ENCODE results near the gene BRAP. TPM values are rescaled to one million over a fixed set of nuclear protein-coding genes. Genes with fewer than 3 reads are reported as not detected.

BRAP gene
- total RNA-seq, 6 donors from 2014 or later = 11.0 to 17.8 (median 15.5) TPM

DNA sequence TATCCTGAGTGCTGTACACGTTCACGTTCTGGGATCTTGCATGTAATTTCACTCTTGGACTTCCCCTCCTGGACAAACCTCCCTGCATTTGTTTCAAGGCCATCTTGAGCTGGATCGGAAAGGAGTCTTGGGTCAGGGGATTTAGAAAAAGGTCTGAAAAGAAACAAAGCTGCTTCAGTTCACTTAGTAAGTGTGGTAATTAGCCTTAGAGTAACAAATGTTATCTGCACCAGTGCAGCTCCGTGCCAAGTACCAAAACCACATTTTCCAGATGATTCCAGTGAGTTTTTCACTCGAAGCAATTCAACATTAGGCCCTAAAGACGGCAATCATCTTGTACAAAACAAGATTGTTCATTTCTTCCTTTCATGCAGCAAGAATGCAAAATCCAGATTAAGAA, 47.2 kb downstream of the BRAP start:
- H3K9me3 ChIP-seq = no peaks in the 10 kb centered on the region
- ATAC-seq (ENCODE audit: low FRiP score in 2 of 2) (no peak), DNase-seq (no peak)
- peaks cover 4 to 16% (median 11%) of the 10 kb centered on the region in 4 donors for H3K4me1 ChIP-seq
- no peak overlapping the region for H3K27ac ChIP-seq
- H3K27me3 ChIP-seq = no peaks in the 10 kb centered on the region
- 83 to 86% methylated on average over 6 of the region's 6 CpGs for WGBS, 2 donors
- no peak overlapping the region for H3K4me3 ChIP-seq
- TF ChIP-seq POLR2A (IDR thresholded peaks at IDR 0.05) (no peak), POLR2AphosphoS5 (IDR thresholded peaks at IDR 0.05) (no peak), EP300 (IDR thresholded peaks at IDR 0.05) (no peak)
- TF ChIP-seq, protein P1, sequence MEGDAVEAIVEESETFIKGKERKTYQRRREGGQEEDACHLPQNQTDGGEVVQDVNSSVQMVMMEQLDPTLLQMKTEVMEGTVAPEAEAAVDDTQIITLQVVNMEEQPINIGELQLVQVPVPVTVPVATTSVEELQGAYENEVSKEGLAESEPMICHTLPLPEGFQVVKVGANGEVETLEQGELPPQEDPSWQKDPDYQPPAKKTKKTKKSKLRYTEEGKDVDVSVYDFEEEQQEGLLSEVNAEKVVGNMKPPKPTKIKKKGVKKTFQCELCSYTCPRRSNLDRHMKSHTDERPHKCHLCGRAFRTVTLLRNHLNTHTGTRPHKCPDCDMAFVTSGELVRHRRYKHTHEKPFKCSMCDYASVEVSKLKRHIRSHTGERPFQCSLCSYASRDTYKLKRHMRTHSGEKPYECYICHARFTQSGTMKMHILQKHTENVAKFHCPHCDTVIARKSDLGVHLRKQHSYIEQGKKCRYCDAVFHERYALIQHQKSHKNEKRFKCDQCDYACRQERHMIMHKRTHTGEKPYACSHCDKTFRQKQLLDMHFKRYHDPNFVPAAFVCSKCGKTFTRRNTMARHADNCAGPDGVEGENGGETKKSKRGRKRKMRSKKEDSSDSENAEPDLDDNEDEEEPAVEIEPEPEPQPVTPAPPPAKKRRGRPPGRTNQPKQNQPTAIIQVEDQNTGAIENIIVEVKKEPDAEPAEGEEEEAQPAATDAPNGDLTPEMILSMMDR (IDR thresholded peaks at IDR 0.05) = no peak
- peaks cover 2 to 18% (median 6%) of the 10 kb centered on the region in 4 donors for H3K36me3 ChIP-seq

DNA sequence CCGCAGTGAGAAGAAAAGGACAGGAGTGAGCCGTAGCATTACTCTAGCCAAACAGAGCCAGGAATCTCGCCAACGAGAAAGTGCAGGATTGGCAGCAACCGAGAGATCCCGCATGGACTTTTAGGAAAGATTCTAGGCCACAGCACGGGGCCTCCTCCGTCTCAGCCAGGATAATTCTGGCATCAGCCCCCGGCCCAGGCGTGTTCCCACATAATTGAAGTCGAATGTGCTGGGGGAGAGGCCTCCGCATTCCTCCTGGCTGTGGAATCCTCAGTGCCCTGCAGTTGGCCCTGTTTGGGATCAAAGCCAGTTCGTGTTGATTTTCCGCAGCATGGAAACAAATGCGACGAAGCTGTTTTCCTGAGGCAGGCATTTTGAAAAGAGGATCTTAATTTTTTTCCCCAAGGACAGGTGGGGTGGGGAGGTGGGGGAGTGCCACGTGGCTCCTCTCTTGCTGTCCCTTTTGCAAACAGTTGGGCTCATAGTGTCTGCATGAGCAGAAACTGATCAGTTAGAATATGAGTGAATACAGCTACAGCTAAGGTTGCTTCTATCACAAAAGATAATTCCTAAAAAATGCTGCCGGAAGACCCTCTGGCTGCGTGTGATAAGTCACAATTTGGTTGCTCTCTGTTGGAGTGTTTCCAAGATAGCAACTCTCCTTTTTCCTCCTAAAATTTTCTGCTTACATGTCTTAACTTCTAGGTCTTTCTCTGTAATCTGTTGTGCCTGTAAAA, 49.4 kb downstream of the BRAP start:
- Histone ChIP-seq H3K4me1 (peaks cover 0 to 15% (median 9%) of the 10 kb centered on the region in 4 donors), H3K27ac (peak overlapping the region; percentile 39 to 66 (median 49)), H3K9me3 (no peaks in the 10 kb centered on the region), H3K4me3 (no peak overlapping the region), H3K27me3 (no peaks in the 10 kb centered on the region), H3K36me3 (no peaks in the 10 kb centered on the region)
- DNase-seq = peak in 1 of 2 donors; percentile 31
- TF ChIP-seq, protein P1 (IDR thresholded peaks at IDR 0.05) = no peak
- TF ChIP-seq POLR2A (IDR thresholded peaks at IDR 0.05) (no peak), EP300 (IDR thresholded peaks at IDR 0.05) (no peak), POLR2AphosphoS5 (IDR thresholded peaks at IDR 0.05) (no peak)
- 42 to 48% methylated on average over 18 to 19 of the region's 19 CpGs for WGBS, 2 donors
- ATAC-seq (ENCODE audit: low FRiP score in 2 of 2) = peak; percentile 67 to 84

- ATAC-seq (ENCODE audit: low FRiP score in 2 of 2) = peak in 1 of 2 donors; percentile 30
Measured at GRCh38 chr12:111635524-111635923, 50.2 kb downstream of the BRAP start.

DNA sequence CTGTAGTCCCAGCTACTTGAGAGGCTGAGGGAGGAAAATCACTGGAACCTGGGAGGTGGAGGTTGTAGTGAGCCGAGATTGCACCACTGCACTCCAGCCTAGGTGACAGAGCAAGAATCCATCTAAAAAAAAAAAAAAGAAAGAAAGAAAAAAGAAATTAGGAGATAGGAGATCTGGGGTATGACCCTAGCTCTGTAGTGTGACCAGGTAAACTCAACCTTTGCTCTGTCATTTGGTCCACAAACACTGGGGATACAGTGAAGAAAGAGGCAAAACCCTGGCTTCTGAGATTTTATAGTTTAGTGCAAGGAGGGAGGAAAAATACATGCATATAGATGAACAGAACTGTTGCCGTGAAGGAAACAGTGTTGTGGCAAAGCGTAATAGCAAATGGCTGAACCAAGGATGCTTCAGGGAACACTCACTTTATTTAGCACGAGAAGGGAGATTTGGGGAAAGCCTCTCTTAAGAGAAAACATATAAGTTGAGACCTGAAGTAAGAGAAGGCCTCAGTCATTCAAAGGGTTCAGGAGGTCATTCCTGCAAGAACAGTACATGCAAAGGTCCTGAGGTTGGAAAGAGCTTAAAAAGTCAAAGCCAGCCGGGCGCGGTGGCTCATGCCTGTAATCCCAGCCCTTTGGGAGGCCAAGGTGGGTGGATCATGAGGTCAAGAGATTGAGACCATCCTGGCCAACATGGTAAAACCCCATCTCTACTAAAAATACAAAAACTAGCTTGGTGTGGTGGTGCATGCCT, 57.1 kb downstream of the BRAP start:
- no peak for DNase-seq
- 86 to 97% methylated on average over 7 of the region's 7 CpGs for WGBS, 2 donors
- Histone ChIP-seq H3K9me3 (no peaks in the 10 kb centered on the region), H3K4me3 (no peak overlapping the region), H3K4me1 (no peaks in the 10 kb centered on the region), H3K27me3 (no peaks in the 10 kb centered on the region), H3K27ac (no peak overlapping the region), H3K36me3 (no peaks in the 10 kb centered on the region)
- no peak for TF ChIP-seq EP300 (IDR thresholded peaks at IDR 0.05)
- ATAC-seq (ENCODE audit: low FRiP score in 2 of 2) = no peak

More at GRCh38 chr12:111635524-111635923, 50.2 kb downstream of the BRAP start:
- H3K27ac ChIP-seq = peak overlapping the region in 3 of 4 donors; percentile 39 to 66 (median 56)
- H3K4me1 ChIP-seq = peaks cover 0 to 15% (median 9%) of the 10 kb centered on the region in 4 donors
- DNase-seq = no peak
- WGBS, 2 donors = 77 to 84% methylated on average over 8 of the region's 8 CpGs
- no peak overlapping the region for H3K4me3 ChIP-seq
- H3K9me3 ChIP-seq = no peaks in the 10 kb centered on the region
- TF ChIP-seq POLR2AphosphoS5 (IDR thresholded peaks at IDR 0.05) (no peak), POLR2A (IDR thresholded peaks at IDR 0.05) (no peak), EP300 (IDR thresholded peaks at IDR 0.05) (no peak)
- TF ChIP-seq, protein P1 (IDR thresholded peaks at IDR 0.05) = no peak
- no peaks in the 10 kb centered on the region for H3K36me3 ChIP-seq
- H3K27me3 ChIP-seq = no peaks in the 10 kb centered on the region

GRCh38 chr12:111626230-111626629, 59.5 kb downstream of the BRAP start:
- no peak overlapping the region for H3K27ac ChIP-seq
- DNase-seq = no peak
- no peaks in the 10 kb centered on the region for H3K9me3 ChIP-seq
- WGBS, 2 donors = 97 to 100% methylated on average over 6 of the region's 6 CpGs
- TF ChIP-seq, protein P1 (IDR thresholded peaks at IDR 0.05) = no peak
- TF ChIP-seq POLR2A (IDR thresholded peaks at IDR 0.05) (no peak), POLR2AphosphoS5 (IDR thresholded peaks at IDR 0.05) (no peak), EP300 (IDR thresholded peaks at IDR 0.05) (no peak)
- H3K4me3 ChIP-seq = no peak overlapping the region
- no peaks in the 10 kb centered on the region for H3K4me1 ChIP-seq
- no peaks in the 10 kb centered on the region for H3K27me3 ChIP-seq
- no peak for ATAC-seq (ENCODE audit: low FRiP score in 2 of 2)
- no peaks in the 10 kb centered on the region for H3K36me3 ChIP-seq
